Liver (tissue), 9 donors: Measurements from ENCODE around the gene SLCO4A1. TPM values are rescaled to one million over a fixed set of nuclear protein-coding genes. Genes with fewer than 3 reads are reported as not detected.

ENCODE experiments used
- DNase-seq: peaks from one replicate; pipeline ENCODE4 v3.0.0-alpha.2; 2017; ENCODE audit warnings: low spot score
- H3K27ac ChIP-seq, 2 donors: one replicate each; pipeline ENCODE4 v1.7.0; 2013; ENCODE audit warnings: inconsistent platforms in 2 of 2, low read length in 2 of 2, control low read depth in 1 of 2, low read depth in 1 of 2, mild to moderate bottlenecking in 1 of 2
- H3K27me3 ChIP-seq, 4 donors: one replicate each; pipeline versions ENCODE4 v1.6.1 to v1.7.0; 2013; ENCODE audit warnings: low read length in 3 of 4, inconsistent platforms in 1 of 4, mild to moderate bottlenecking in 1 of 4, moderate library complexity in 1 of 4; ENCODE audit not compliant: control insufficient read depth in 4 of 4, insufficient read depth in 4 of 4
- H3K36me3 ChIP-seq, 4 donors: one replicate each; pipeline versions ENCODE4 v1.6.1 to v1.7.0; 2013; ENCODE audit warnings: low read length in 3 of 4, mild to moderate bottlenecking in 3 of 4, low read depth in 1 of 4, moderate library complexity in 1 of 4; ENCODE audit not compliant: control insufficient read depth in 4 of 4, insufficient read depth in 3 of 4
- H3K4me1 ChIP-seq, 4 donors: one replicate each; pipeline versions ENCODE4 v1.6.1 to v1.7.0; 2013; ENCODE audit warnings: low read length in 3 of 4, mild to moderate bottlenecking in 3 of 4, moderate library complexity in 1 of 4; ENCODE audit not compliant: control insufficient read depth in 4 of 4, insufficient read depth in 4 of 4
- H3K4me3 ChIP-seq, 3 donors: one replicate each; pipeline versions ENCODE4 v1.6.1 to v1.7.0; 2013; ENCODE audit warnings: low read length in 3 of 3, control low read depth in 1 of 3, low read depth in 1 of 3, mild to moderate bottlenecking in 1 of 3
- H3K9ac ChIP-seq, 2 donors: one replicate each; pipeline ENCODE4 v1.7.0; 2013; ENCODE audit warnings: low read length in 2 of 2, mild to moderate bottlenecking in 2 of 2, moderate library complexity in 2 of 2, control low read depth in 1 of 2, low read depth in 1 of 2
- H3K9me3 ChIP-seq, 4 donors: one replicate each; pipeline versions ENCODE4 v1.6.1 to v1.7.0; 2013; ENCODE audit warnings: low read length in 3 of 4; ENCODE audit not compliant: control insufficient read depth in 4 of 4
- ATF3 ChIP-seq: IDR thresholded peaks from 2 replicates; pipeline ENCODE4 v1.6.1; 2016; ENCODE audit warnings: antibody characterized with exemption
- CTCF ChIP-seq: fragments of 150-350 bp; IDR thresholded peaks from 2 replicates; pipeline ENCODE4 v1.5.1; 2017; ENCODE audit warnings: improper control_type of control experiment, low read depth, low read length; ENCODE audit not compliant: missing input control
- EGR1 ChIP-seq, 2 donors: IDR thresholded peaks; 2 replicates each; pipeline ENCODE4 v1.6.1; 2016 to 2018; ENCODE audit warnings: antibody characterized with exemption in 2 of 2, low read depth in 2 of 2
- FOXA1 ChIP-seq: IDR thresholded peaks from 2 replicates; pipeline ENCODE4 v1.6.1; 2016; ENCODE audit warnings: antibody characterized with exemption
- FOXA2 ChIP-seq: IDR thresholded peaks from 2 replicates; pipeline ENCODE4 v1.6.1; 2016; ENCODE audit warnings: antibody characterized with exemption
- HNF4A ChIP-seq, 2 donors: conservative IDR thresholded peaks; 2 replicates each; pipeline ENCODE4 v1.6.1; 2016; ENCODE audit warnings: antibody characterized with exemption in 2 of 2, mild to moderate bottlenecking in 2 of 2
- HNF4G ChIP-seq: IDR thresholded peaks from 2 replicates; pipeline ENCODE4 v1.6.1; 2016; ENCODE audit warnings: antibody characterized with exemption
- JUND ChIP-seq, 2 donors: IDR thresholded peaks; 2 replicates each; pipeline ENCODE4 v1.6.1; 2016; ENCODE audit warnings: antibody characterized with exemption in 2 of 2
- MAX ChIP-seq: IDR thresholded peaks from 2 replicates; pipeline ENCODE4 v1.6.1; 2016; ENCODE audit warnings: antibody characterized with exemption
- NR2F2 ChIP-seq: IDR thresholded peaks from 2 replicates; pipeline ENCODE4 v1.6.1; 2016; ENCODE audit warnings: antibody characterized with exemption
- RAD21 ChIP-seq, 2 donors: IDR thresholded peaks; 2 replicates each; pipeline ENCODE4 v1.6.1; 2016; ENCODE audit warnings: antibody characterized with exemption in 2 of 2, mild to moderate bottlenecking in 2 of 2
- REST ChIP-seq: IDR thresholded peaks from 2 replicates; pipeline ENCODE4 v1.6.1; 2016; ENCODE audit warnings: antibody characterized with exemption, mild to moderate bottlenecking
- RXRA ChIP-seq, 2 donors: IDR thresholded peaks; 2 replicates each; pipeline ENCODE4 v1.6.1; 2017 to 2018; ENCODE audit warnings: antibody characterized with exemption in 2 of 2, mild to moderate bottlenecking in 1 of 2
- SP1 ChIP-seq: IDR thresholded peaks from 2 replicates; pipeline ENCODE4 v1.6.1; 2018; ENCODE audit warnings: antibody characterized with exemption, mild to moderate bottlenecking
- TAF1 ChIP-seq: conservative IDR thresholded peaks from 2 replicates; pipeline ENCODE4 v1.6.1; 2016; ENCODE audit warnings: antibody characterized with exemption, mild to moderate bottlenecking
- YY1 ChIP-seq: IDR thresholded peaks from 2 replicates; pipeline ENCODE4 v1.6.1; 2016; ENCODE audit warnings: antibody characterized with exemption, mild to moderate bottlenecking
- ZBTB33 ChIP-seq: IDR thresholded peaks from 2 replicates; pipeline ENCODE4 v1.6.1; 2016; ENCODE audit warnings: antibody characterized with exemption
- WGBS: extraction: QIAGEN DNeasy Blood & Tissue Kit; methylation state at CpG from one replicate; pipeline ENCODE4 v1.1.7; 2013; 5-methylcytosine and 5-hydroxymethylcytosine counted together
- polyA plus RNA-seq, 2 donors: library from polyadenylated mRNA; stranded (reverse) in 1 of 2; unstranded in 1 of 2; fragments of 200-250 nt in 1 of 2; fragments of >200 nt in 1 of 2; fragmentation: Nextera tagmentation in 1 of 2; extraction: Ambion mirVana in 1 of 2; gene quantifications; one replicate each; pipeline versions ENCODE4 v1.2.1 to v1.2.3, GENCODE V29; 2013 to 2015
- total RNA-seq, 2 donors: library from RNA; depleted of rRNA; stranded (reverse); fragments of >200 nt; gene quantifications; one replicate each; pipeline ENCODE4 v1.2.3, GENCODE V29; 2014
- donor health status: healthy.
- donor health status: healthy.
- donor health status: healthy.
- donor health status: healthy.
- donor health status: healthy.

SLCO4A1 gene
- total and polyA plus RNA-seq, 4 donors, result 1.3 to 4.3 (median 2.6) TPM

GRCh38 chr20:62662422-62662821 lies 20.1 kb downstream of the SLCO4A1 start:
- H3K4me3 ChIP-seq, result no peak overlapping the region
- TF ChIP-seq MAX (no peak), FOXA2 (no peak), HNF4G (no peak), ATF3 (no peak), TAF1 (no peak), REST (no peak), RXRA (IDR thresholded peaks at IDR 0.05) (no peak), ZBTB33 (no peak), NR2F2 (no peak), RAD21 (IDR thresholded peaks at IDR 0.05) (no peak)
- H3K36me3 ChIP-seq, result no peaks in the 10 kb centered on the region
- no peaks in the 10 kb centered on the region for H3K9me3 ChIP-seq
- no peaks in the 10 kb centered on the region for H3K4me1 ChIP-seq
- DNase-seq, result no peak
- H3K9ac ChIP-seq, result no peak overlapping the region
- no peaks in the 10 kb centered on the region for H3K27me3 ChIP-seq
- H3K27ac ChIP-seq, result no peak overlapping the region
- WGBS, result 81% methylated on average over 6 of the region's 6 CpGs

GRCh38 chr20:62663145-62664018 lies 21.1 kb downstream of the SLCO4A1 start:
- Histone ChIP-seq H3K36me3 (no peaks in the 10 kb centered on the region), H3K27ac (no peak overlapping the region), H3K9ac (no peak overlapping the region), H3K27me3 (no peaks in the 10 kb centered on the region), H3K4me3 (no peak overlapping the region), H3K9me3 (no peaks in the 10 kb centered on the region), H3K4me1 (no peaks in the 10 kb centered on the region)
- WGBS, result 90% methylated on average over 24 of the region's 24 CpGs
- no peak for DNase-seq
- TF ChIP-seq FOXA2 (no peak), CTCF (no peak), TAF1 (no peak), REST (no peak), ATF3 (no peak), MAX (no peak), SP1 (no peak), HNF4A (conservative IDR thresholded peaks at IDR 0.05) (no peak), FOXA1 (no peak), EGR1 (IDR thresholded peaks at IDR 0.05; ENCODE audit: low read depth in 2 of 2) (no peak), JUND (IDR thresholded peaks at IDR 0.05) (no peak), YY1 (no peak), NR2F2 (no peak), HNF4G (no peak), RAD21 (IDR thresholded peaks at IDR 0.05) (no peak)
